ENCODE data around the gene MEGF6. TPM values are rescaled to one million over a fixed set of nuclear protein-coding genes. Genes with fewer than 3 reads are reported as not detected.

MEGF6 gene
- total and polyA plus RNA-seq, 12 donors = 1.8 to 14.1 (median 7.0) TPM

- Histone ChIP-seq H3K27ac (no peak overlapping the region), H3K4me1 (peaks cover 0 to 9% (median 0%) of the 10 kb centered on the region in 9 donors), H3K36me3 (no peaks in the 10 kb centered on the region), H3K9me3 (no peaks in the 10 kb centered on the region), H3K4me3 (no peak overlapping the region), H3K27me3 (peaks cover 0 to 20% (median 0%) of the 10 kb centered on the region in 7 donors)
- intact Hi-C loops (cut with DNase I) = no loop called here
- WGBS, 2 donors = 74 to 78% methylated on average over 19 of the region's 19 CpGs
- DNase-seq (no peak), ATAC-seq (peak in 1 of 8 donors; percentile 5)
- no peak for TF ChIP-seq CTCF (IDR thresholded peaks at IDR 0.05)
Measured at GRCh38 chr1:3578906-3579305, 32.4 kb downstream of the MEGF6 start.

- intact Hi-C loops (cut with DNase I) = no loop called here
- ATAC-seq (no peak), DNase-seq (no peak)
- Histone ChIP-seq H3K27me3 (peaks cover 0 to 20% (median 0%) of the 10 kb centered on the region in 7 donors), H3K9me3 (no peaks in the 10 kb centered on the region), H3K4me3 (no peak overlapping the region), H3K4me1 (peaks cover 0 to 13% (median 0%) of the 10 kb centered on the region in 9 donors), H3K27ac (no peak overlapping the region), H3K36me3 (no peaks in the 10 kb centered on the region)
- 73 to 82% methylated on average over 8 of the region's 8 CpGs for WGBS, 2 donors
- no peak for TF ChIP-seq CTCF (IDR thresholded peaks at IDR 0.05)
Measured at GRCh38 chr1:3578433-3578805, 32.9 kb downstream of the MEGF6 start.

GRCh38 chr1:3577711-3578432, 33.4 kb downstream of the MEGF6 start:
- intact Hi-C loops (cut with DNase I) = no loop called here
- Histone ChIP-seq H3K4me3 (no peak overlapping the region), H3K36me3 (no peaks in the 10 kb centered on the region), H3K27me3 (peaks cover 0 to 19% (median 0%) of the 10 kb centered on the region in 7 donors), H3K9me3 (no peaks in the 10 kb centered on the region), H3K27ac (no peak overlapping the region), H3K4me1 (peaks cover 0 to 17% (median 0%) of the 10 kb centered on the region in 9 donors)
- ATAC-seq (peak in 3 of 8 donors; percentile 8 to 32 (median 31)), DNase-seq (no peak)
- 70 to 71% methylated on average over 26 to 27 of the region's 27 CpGs for WGBS, 2 donors
- no peak for TF ChIP-seq CTCF (IDR thresholded peaks at IDR 0.05)

GRCh38 chr1:3577300-3577699, 34.0 kb downstream of the MEGF6 start:
- ATAC-seq (peak in 1 of 8 donors; percentile 36), DNase-seq (no peak)
- Histone ChIP-seq H3K36me3 (no peaks in the 10 kb centered on the region), H3K27me3 (peaks cover 0 to 17% (median 0%) of the 10 kb centered on the region in 7 donors), H3K4me3 (no peak overlapping the region), H3K9me3 (no peaks in the 10 kb centered on the region), H3K27ac (no peak overlapping the region), H3K4me1 (peaks cover 0 to 17% (median 0%) of the 10 kb centered on the region in 9 donors)
- intact Hi-C loops (cut with DNase I) = no loop called here
- no peak for TF ChIP-seq CTCF (IDR thresholded peaks at IDR 0.05)
- 52 to 60% methylated on average over 7 of the region's 7 CpGs for WGBS, 2 donors
